ENCODE data around the gene CRYBA2.

CRYBA2 gene

DNA sequence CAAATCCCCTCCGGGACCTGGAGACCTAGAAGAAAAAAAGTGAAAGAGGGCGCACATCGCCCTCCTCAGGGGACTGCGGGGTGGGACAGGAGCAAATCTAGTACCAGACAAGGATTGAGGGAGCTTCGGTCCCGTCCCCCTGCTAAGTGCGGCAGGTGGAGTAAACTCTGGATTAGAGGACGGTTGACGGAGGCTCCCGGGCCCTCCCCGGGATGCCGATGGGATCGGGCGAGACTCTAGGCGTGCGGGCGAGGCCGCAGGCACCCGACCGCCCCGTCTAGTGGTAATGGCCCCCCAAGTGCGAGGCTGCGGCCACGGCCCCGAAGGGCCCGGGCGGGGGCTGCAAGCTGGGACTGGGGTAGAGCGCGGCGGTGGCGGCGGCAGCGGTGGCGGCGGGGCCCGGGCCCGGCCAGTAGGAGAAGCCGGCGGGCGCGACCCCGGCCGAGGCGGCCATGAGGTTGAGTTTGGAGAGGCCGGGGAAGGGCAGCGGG is 11.8 kb downstream of the CRYBA2 start:
- DNase-seq: no peak

- DNase-seq: no peak
These were observed 12.4 kb downstream of the CRYBA2 start for GRCh38 chr2:218980735-218981389.

DNA sequence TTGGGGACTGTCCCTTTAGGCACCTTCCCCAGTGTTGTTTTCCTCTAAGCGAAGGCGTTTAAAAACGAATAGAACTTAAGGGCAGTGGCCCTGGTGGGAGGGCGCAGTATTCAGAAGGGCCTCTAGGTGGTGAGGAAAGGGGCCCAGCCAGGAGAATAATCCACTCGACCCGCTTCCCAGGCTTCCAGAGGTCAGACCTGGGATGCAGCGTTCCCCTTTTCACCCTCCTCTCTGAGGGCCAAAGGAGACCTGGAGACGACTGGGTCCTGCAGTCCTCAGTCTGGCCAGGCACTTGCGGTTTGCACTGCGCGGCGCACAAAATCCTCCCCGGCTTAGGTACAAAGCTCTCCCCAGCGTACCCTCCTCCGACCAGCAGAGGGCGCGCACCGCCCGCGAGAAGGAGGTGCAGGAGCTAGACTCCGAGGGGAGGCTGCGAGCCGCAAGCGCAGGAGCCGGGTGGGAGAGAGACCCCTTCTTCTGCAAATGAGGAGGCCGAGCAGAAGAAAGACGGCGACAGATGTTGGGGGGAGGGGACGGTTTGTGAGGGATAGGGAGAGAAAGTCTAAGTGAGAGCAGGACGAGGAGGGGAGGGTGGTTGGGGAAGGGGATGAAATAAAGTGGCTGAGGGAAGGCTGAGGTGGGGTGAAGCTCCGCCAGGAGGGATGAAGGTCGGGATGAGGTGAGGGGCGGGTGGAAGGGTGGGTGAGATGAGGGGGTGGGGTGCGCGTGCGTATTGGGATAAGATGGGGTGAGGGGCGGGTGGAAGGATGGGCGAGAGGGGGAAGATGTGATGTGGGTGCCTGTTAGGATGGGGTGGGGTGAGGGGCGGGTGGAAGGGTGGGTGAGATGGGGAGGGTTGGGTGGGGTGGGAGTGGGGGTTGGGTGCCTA is 13.1 kb downstream of the CRYBA2 start:
- peak; percentile 64 to 85 (median 75) for DNase-seq

GRCh38 chr2:218975060-218975777 is 18.0 kb downstream of the CRYBA2 start:
- no peak for DNase-seq

DNA sequence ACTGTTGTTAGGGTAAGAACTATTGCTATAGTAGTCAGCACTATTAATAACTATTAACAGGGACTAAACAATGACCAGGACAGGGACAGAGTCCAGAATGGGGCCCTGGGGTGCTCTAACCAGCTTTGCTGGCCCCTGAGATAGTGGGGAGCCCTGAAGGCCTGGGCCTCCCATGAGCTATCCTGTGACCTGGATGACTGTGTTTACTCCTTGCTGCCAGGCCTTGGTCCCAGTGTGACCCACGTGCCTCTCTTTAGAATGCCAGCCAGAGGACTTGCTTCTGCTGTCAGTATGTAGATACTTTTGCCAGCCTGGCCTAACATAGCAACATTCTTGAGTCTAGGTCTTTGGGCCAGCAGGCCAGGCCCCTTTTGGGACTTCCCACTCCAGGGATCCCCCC is 22.3 kb downstream of the CRYBA2 start:
- DNase-seq: no peak

- DNase-seq: no peak
These were observed 29.0 kb downstream of the CRYBA2 start for GRCh38 chr2:218964041-218964771.

DNA sequence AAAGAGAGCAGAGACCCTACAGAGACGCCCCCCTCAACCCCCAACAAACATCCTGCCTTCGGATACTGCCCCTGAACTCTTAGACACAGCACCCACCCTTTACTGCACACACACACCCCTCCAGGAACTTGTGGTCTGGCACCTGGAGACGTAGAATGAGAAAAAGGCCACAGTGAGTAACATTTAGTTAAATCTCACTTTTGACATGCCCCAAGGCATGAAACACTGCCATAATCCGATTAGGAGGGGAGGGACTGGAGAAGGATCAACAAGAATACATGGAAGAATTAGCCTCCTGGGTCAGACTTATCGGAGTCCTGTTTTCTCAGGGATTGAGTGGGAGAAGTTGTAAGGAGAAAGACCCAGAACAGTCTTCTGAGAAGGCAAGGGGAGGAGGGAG is 29.6 kb downstream of the CRYBA2 start:
- DNase-seq: no peak

- peak; percentile 8 to 65 (median 47) for DNase-seq
These were observed 30.2 kb downstream of the CRYBA2 start for GRCh38 chr2:218962859-218963492.

GRCh38 chr2:218961651-218962570 is 31.3 kb downstream of the CRYBA2 start:
- peak in 1 of 6 experiments; percentile 10 for DNase-seq

DNA sequence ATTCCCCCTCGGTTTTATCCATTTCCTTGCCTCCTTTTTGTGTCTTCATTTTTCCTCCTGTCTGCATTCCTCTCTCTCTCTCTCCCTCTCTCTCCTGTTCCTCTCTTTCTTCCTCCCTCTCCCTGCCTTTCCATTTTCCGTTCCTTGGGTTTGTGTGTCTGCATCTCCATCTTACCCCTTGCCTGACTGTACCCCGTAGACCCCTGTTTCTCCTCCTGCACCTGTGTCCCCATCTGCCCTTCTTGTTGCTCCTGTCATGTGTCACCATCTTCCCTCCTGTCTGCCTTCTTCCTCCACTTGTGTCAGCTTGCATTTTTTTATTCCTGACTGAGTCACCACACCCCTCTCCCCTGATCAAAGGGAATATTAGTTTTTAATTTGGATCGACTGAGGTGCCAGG is 32.0 kb downstream of the CRYBA2 start:
- no peak for DNase-seq

- DNase-seq: no peak
These were observed 32.7 kb downstream of the CRYBA2 start for GRCh38 chr2:218960309-218961165.

- DNase-seq: no peak
These were observed 33.4 kb downstream of the CRYBA2 start for GRCh38 chr2:218959761-218960308.

DNA sequence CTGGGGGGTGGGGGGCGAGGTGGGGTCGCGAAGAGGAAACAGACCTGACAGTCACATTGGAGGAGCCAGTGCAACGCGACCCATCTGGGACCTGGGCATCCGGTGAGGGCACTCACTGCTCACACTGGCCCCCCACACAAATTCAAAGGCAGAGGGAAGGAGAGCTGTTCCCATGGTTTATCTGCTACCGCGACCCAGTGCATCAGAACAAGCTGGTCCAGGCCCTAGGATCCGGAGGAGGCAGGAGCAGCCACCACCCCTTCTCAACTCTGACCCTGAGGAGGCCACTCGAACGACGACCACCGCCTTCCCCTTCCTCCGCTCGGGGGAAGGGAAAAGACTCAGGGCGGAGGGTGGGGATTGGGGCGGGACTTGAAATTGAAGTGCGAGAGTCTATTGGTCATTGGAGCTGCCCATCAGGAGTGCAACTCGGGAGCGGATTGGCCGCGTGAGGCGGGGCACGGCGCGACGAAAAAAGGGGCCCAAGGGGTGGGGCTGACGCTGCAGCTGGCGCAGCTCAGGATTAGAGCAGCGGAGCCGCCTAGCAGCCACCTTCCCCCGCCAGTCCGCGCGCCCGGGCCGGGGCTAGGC is 34.0 kb downstream of the CRYBA2 start, which contains the start of gene CDK5R2:
Gene CDK5R2 (plus strand): TSS at position 526 of the 591 bp plus-strand sequence. CDS start 155 bp downstream, outside the sequence.
- DNase-seq: peak in 4 of 6 experiments; percentile 14 to 49 (median 28)

GRCh38 chr2:218958276-218958675 is 34.9 kb downstream of the CRYBA2 start:
- DNase-seq: no peak

GRCh38 chr2:218957671-218958070 is 35.6 kb downstream of the CRYBA2 start:
- DNase-seq: no peak

DNA sequence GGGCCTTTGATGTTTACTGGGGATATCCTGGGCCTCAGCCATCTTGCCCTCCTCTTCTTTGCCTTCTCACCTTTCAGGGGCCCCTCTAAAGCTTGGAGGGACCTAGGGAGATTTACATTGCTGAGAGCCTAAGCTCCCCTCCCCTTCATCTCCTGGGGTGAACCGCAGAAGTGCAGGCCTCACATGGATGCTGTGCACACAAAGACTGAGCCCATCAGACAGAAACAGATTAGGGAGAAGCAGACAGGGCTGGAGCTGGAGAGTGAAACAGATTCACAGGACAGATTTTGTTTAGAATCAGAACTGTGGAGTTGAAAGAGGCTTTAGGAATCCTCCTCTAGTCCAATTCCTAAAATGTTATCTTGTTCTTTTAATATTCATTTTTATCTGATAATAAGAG is 37.2 kb downstream of the CRYBA2 start:
- no peak for DNase-seq

DNA sequence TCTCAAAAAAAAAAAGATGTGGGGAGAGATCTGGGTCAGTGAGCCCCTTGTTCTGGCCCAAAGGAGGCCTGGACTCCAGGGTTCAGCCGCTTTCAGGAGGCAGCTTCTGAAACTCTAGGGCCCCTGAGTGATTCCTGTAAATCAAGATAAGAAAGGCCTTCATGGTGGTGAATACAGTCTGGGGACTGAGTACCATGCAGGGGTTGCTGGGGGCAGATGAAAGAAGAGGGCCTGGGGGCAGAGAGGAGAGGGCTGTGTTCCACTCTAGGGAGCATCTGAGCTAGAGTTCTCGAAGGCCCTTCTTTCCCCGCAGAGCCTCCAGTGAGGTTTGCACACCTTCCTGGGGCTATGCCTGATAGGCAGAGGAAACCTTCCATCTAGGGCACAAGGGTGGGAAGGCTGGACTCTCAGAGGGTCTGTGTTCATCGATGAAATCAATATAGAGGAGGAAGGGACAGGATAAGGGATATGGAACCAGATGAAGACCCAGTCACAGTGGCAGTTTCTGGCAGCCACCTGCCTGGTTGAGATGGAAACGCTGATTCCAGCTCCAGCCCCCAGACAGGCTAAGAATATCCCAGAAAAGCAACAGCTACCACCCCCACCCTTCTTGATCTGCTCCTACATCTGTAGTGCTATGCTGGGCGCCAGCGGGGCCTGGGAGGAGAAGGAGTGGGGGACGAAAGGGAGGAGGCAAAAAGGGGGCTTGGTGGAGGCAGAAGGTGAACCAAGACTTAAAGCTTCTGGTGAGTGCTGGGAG is 38.5 kb downstream of the CRYBA2 start:
- DNase-seq: no peak

GRCh38 chr2:218953366-218953954 is 39.8 kb downstream of the CRYBA2 start:
- no peak for DNase-seq

Measured in stimulated activated naive CD4-positive, alpha-beta T cell (primary cell).